ENCODE results near the gene EGLN2. TPM values are rescaled to one million over a fixed set of nuclear protein-coding genes. Genes with fewer than 3 reads are reported as not detected.

EGLN2 gene
- total and polyA plus RNA-seq, 2 of the 4 experiments (the other 2 are of a cell fraction) = 54.1 to 60.2 TPM

- Histone ChIP-seq H3K4me3 (ENCODE audit: insufficient read depth, low read depth, low read length) (no peak overlapping the region), H3K79me1 (ENCODE audit: low read depth in 1 of 2, low read length in 2 of 2) (peaks cover 24 to 77% of the 10 kb centered on the region in 2 experiments), H3K4me2 (ENCODE audit: low read depth, low read length) (no peak overlapping the region), H4K8ac (ENCODE audit: low read depth in 2 of 2, low read length in 2 of 2) (no peak overlapping the region), H4K5ac (ENCODE audit: low read depth, low read length) (no peak overlapping the region), H3K9me1 (ENCODE audit: insufficient read depth, low read length) (peaks cover 18% of the 10 kb centered on the region), H3K4ac (ENCODE audit: low read depth, low read length) (no peak overlapping the region), H4K91ac (ENCODE audit: insufficient read depth, low read depth, low read length) (no peak overlapping the region), H2BK15ac (ENCODE audit: low read depth, low read length) (no peak overlapping the region), H2BK20ac (ENCODE audit: low read depth, low read length) (no peak overlapping the region), H3K36me3 (ENCODE audit: control insufficient read depth, insufficient read depth, low read length) (peaks cover 51% of the 10 kb centered on the region), H4K20me1 (ENCODE audit: insufficient read depth, low read length) (peaks cover 67% of the 10 kb centered on the region), H3K9ac (ENCODE audit: low read depth, low read length) (no peak overlapping the region), H3K56ac (ENCODE audit: extremely low read depth, insufficient read depth, low read length) (no peak overlapping the region), H2AK5ac (ENCODE audit: low read depth, low read length) (no peak overlapping the region), H2BK120ac (ENCODE audit: low read depth, low read length) (no peak overlapping the region), H3K4me1 (ENCODE audit: control insufficient read depth, insufficient read depth, low read length) (peaks cover 19% of the 10 kb centered on the region), H3K27ac (ENCODE audit: insufficient read depth, low read length) (no peak overlapping the region), H2AFZ (replicated peaks; ENCODE audit: low read length, poor library complexity) (no peak overlapping the region), H3K27me3 (ENCODE audit: control insufficient read depth, insufficient read depth, low read length) (no peaks in the 10 kb centered on the region), H3K18ac (ENCODE audit: low read depth, low read length) (no peak overlapping the region), H3K14ac (replicated peaks; ENCODE audit: low read depth, low read length) (no peak overlapping the region), H2AK9ac (replicated peaks; ENCODE audit: low read depth, low read length, poor library complexity) (peak overlapping the region; percentile 23), H3K23ac (ENCODE audit: low read depth, low read length) (no peak overlapping the region), H3K9me3 (ENCODE audit: control insufficient read depth, insufficient read depth, low read length) (no peaks in the 10 kb centered on the region), H2BK5ac (ENCODE audit: low read depth, low read length, poor library complexity, severe bottlenecking) (no peak overlapping the region)
- dilution Hi-C loops (cut with HindIII; ENCODE audit: low sequenced_read_pairs, unreplicated experiment) (no loop called here), in situ Hi-C loops (cut with MboI; ENCODE audit: low sequenced_read_pairs) (loop anchor here (5.0 kb wide), 1 partner anchor 146 kb away; no protein-coding TSS in a partner anchor), intact Hi-C loops (cut with micrococcal nuclease) (loop anchor here (5.0 kb wide), 1 partner anchor 146 kb away; no protein-coding TSS in a partner anchor)
- BruUV-seq (replicated peaks) = no TSS peak
- DNase-seq = no peak
- no peak for ATAC-seq (ENCODE audit: low read depth)
- no peak for TF ChIP-seq MAFK (IDR thresholded peaks at IDR 0.05; ENCODE audit: low read depth, low read length)
- TF ChIP-seq USF2 (IDR thresholded peaks at IDR 0.05; ENCODE audit: low read depth, low read length) = no peak
- no peak for TF ChIP-seq RCOR1 (IDR thresholded peaks at IDR 0.05; ENCODE audit: insufficient replicate concordance, low read length)
- TF ChIP-seq CEBPB (IDR thresholded peaks at IDR 0.05; ENCODE audit: low read depth, low read length) = no peak
- no peak for TF ChIP-seq BHLHE40 (IDR thresholded peaks at IDR 0.05; ENCODE audit: low read depth, low read length)
- TF ChIP-seq RAD21 (IDR thresholded peaks at IDR 0.05; ENCODE audit: low read length) = no peak
- TF ChIP-seq CTCF (conservative IDR thresholded peaks at IDR 0.05; ENCODE audit: low read depth, low read length) = no peak
- TF ChIP-seq MAZ (IDR thresholded peaks at IDR 0.05; ENCODE audit: borderline replicate concordance, low read depth, low read length) = no peak
- no peak for TF ChIP-seq ELK1 (IDR thresholded peaks at IDR 0.05; ENCODE audit: borderline replicate concordance, low read depth, low read length)
- no peak for TF ChIP-seq FOS (IDR thresholded peaks at IDR 0.05; ENCODE audit: low read depth, low read length)
- TF ChIP-seq SMC3 (IDR thresholded peaks at IDR 0.05; ENCODE audit: low read depth, low read length) = no peak
- CTCF ChIA-PET = no interaction called here
- POLR2A ChIA-PET (ENCODE audit: unreplicated experiment) = no interaction called here
- 100% methylated on average over 1 of the region's 2 CpGs; no CpG with 5 or more reads in 1 of the 2 experiments for WGBS, 2 experiments (ENCODE audit: extremely low coverage in 2 of 2, insufficient read length in 1 of 2)
These were observed 9.0 kb downstream of the EGLN2 start for GRCh38 chr19:40808021-40808325.
